GM12878 (cell line): ENCODE results near the gene SATL1. TPM values are rescaled to one million over a fixed set of nuclear protein-coding genes. Genes with fewer than 3 reads are reported as not detected.
"Not testable (repeated sequence)": the region's sequence is repeated elsewhere in the genome, so short reads cannot be mapped to it uniquely, and the experiment has no call there.

ENCODE experiments used
- ATAC-seq: fragments of 200-7000 bp; cut with Tn5 transposase; 3 replicates; pipeline ENCODE4 v1.9.1; 2020; ENCODE audit warnings: mild to moderate bottlenecking, moderate library complexity
- BruUV-seq: library from RNA; stranded (reverse); fragments of 400-500 nt; replicated peaks from 2 replicates; lab custom pipeline; 2021; lab: Mats Ljungman, UMichigan
- CTCF ChIA-PET: fragments of 300-600 bp; sonication (Branson Sonifier 250); formaldehyde crosslinking; extraction: SDS; loops from one replicate; lab custom pipeline; 2021; ENCODE audit warnings: inconsistent platforms; lab: Yijun Ruan, JAX
- POLR2A ChIA-PET: fragments of 350-600 bp; formaldehyde crosslinking; extraction: SDS; loops from one replicate; lab custom pipeline; 2021; ENCODE audit warnings: inconsistent platforms; lab: Charles Lee
- RAD21 ChIA-PET: fragments of 300-600 bp; sonication (Branson Sonifier 250); formaldehyde crosslinking; loops from one replicate; lab custom pipeline; 2023; ENCODE audit warnings: antibody characterized with exemption; ENCODE audit not compliant: unreplicated experiment; lab: Charles Lee
- SMC1A ChIA-PET: fragments of 300-600 bp; sonication (Branson Sonifier 250); formaldehyde crosslinking; loops from one replicate; lab custom pipeline; 2023; ENCODE audit not compliant: unreplicated experiment, uncharacterized antibody; lab: Charles Lee
- DNase-seq: peaks from one replicate; pipeline ENCODE4 v3.0.0-alpha.2; 2011; ENCODE audit warnings: low read depth, low spot score
- FAIRE-seq: peaks from 3 replicates; lab custom pipeline; 2011; peaks lifted over from hg19 to GRCh38; lab: Jason Lieb, UNC
- H2AFZ ChIP-seq: 2 replicates; pipeline ENCODE4 v1.6.0; 2011; ENCODE audit warnings: low read depth, low read length, control low read depth; ENCODE audit not compliant: control insufficient read depth
- H3K27ac ChIP-seq: 2 replicates; pipeline ENCODE4 v1.5.1; 2011; ENCODE audit warnings: control low read depth; ENCODE audit not compliant: control insufficient read depth, insufficient read depth
- H3K27me3 ChIP-seq, 2 experiments: replicated peaks in 1 of 2; 2 replicates each; pipeline versions ENCODE4 v1.6.0 to v1.6.1; 2011; ENCODE audit warnings: low read length in 1 of 2; ENCODE audit not compliant: control insufficient read depth in 2 of 2, insufficient read depth in 2 of 2
- H3K36me3 ChIP-seq, 2 experiments: 2 replicates each; pipeline ENCODE4 v1.5.1; 2011; ENCODE audit warnings: low read length in 1 of 2; ENCODE audit not compliant: control insufficient read depth in 2 of 2, insufficient read depth in 2 of 2
- H3K4me1 ChIP-seq: 2 replicates; pipeline ENCODE4 v1.6.1; 2011; ENCODE audit warnings: mild to moderate bottlenecking, low read length, moderate library complexity, mixed read lengths; ENCODE audit not compliant: control insufficient read depth, insufficient read depth
- H3K4me2 ChIP-seq: 2 replicates; pipeline ENCODE4 v1.6.0; 2011; ENCODE audit warnings: control low read depth; ENCODE audit not compliant: control insufficient read depth, insufficient read depth
- H3K4me3 ChIP-seq: fragments of 200-600 bp; sonication (generic); 2 replicates; pipeline ENCODE4 v1.5.1; 2016
- H3K79me2 ChIP-seq: 2 replicates; pipeline ENCODE4 v1.6.0; 2011; ENCODE audit warnings: low read length; ENCODE audit not compliant: control insufficient read depth, insufficient read depth
- H3K9ac ChIP-seq: 2 replicates; pipeline ENCODE4 v1.8.0; 2011; ENCODE audit warnings: low read length, control low read depth, mixed read lengths; ENCODE audit not compliant: control insufficient read depth, insufficient read depth
- H3K9me3 ChIP-seq: replicated peaks from 3 replicates; pipeline ENCODE4 v1.5.1; 2011; ENCODE audit warnings: mild to moderate bottlenecking, low read length; ENCODE audit not compliant: control insufficient read depth, insufficient read depth
- H4K20me1 ChIP-seq: 2 replicates; pipeline ENCODE4 v1.6.0; 2011; ENCODE audit not compliant: control insufficient read depth, insufficient read depth
- CTCF ChIP-seq, 3 experiments: IDR thresholded peaks in 2 of 3; conservative IDR thresholded peaks in 1 of 3; 2 replicates each; pipeline ENCODE4 v1.5.1; 2011; ENCODE audit warnings: low read depth in 3 of 3, low read length in 3 of 3, mild to moderate bottlenecking in 3 of 3, control low read depth in 2 of 3, moderate library complexity in 2 of 3, inconsistent platforms in 1 of 3, mixed read lengths in 1 of 3; ENCODE audit not compliant: control insufficient read depth in 2 of 3, insufficient read depth in 1 of 3; ENCODE audit errors: extremely low read depth in 1 of 3
- RAD21 ChIP-seq: IDR thresholded peaks from 2 replicates; pipeline ENCODE4 v1.6.1; 2011; ENCODE audit warnings: mild to moderate bottlenecking, low read depth, low read length, moderate library complexity; ENCODE audit not compliant: insufficient read depth
- SMC3 ChIP-seq: IDR thresholded peaks from 2 replicates; pipeline ENCODE4 v1.6.1; 2011; ENCODE audit warnings: low read length, improper control_type of control experiment, borderline replicate concordance
- ZSCAN29 ChIP-seq: fragments of 450-650 bp; IDR thresholded peaks from 2 replicates; pipeline ENCODE4 v1.6.1; 2017; ENCODE audit warnings: mild to moderate bottlenecking, moderate library complexity
- WGBS: methylation state at CpG from one replicate; pipeline ENCODE4 v1.1.6; 2016; ENCODE audit warnings: low lambda C conversion rate; ENCODE audit not compliant: insufficient replicate concordance, insufficient coverage; ENCODE audit errors: missing lambda C conversion rate; 5-methylcytosine and 5-hydroxymethylcytosine counted together
- in situ Hi-C: fragments of 300-500 bp; cut with MboI; formaldehyde crosslinking; loops from 9 replicates; pipeline ENCODE4 v1.14.3; 2018; ENCODE audit warnings: mixed read lengths
- intact Hi-C: fragments of 100-400 bp; cut with micrococcal nuclease; formaldehyde crosslinking; loops from one replicate; pipeline ENCODE4 v1.14.2; 2022; ENCODE audit not compliant: unreplicated experiment
- polyA plus RNA-seq, 11 experiments: library from polyadenylated mRNA; depleted of rRNA in 4 of 11; unstranded in 6 of 11; stranded (reverse) in 5 of 11; fragments of >200 nt; fragmentation: Nextera tagmentation in 4 of 11; fragmentation: Illumina TruSeq in 1 of 11; extraction: Ambion mirVana in 4 of 11; extraction: Trizol in 1 of 11; gene quantifications; 1 replicate in 1 of 11; 2 replicates in 10 of 11; pipeline versions ENCODE4 v1.2.1 to v1.2.3, GENCODE V29; 2011 to 2016; ENCODE audit warnings: inconsistent platforms in 2 of 11, missing spikeins in 2 of 11, low read depth in 1 of 11
- total RNA-seq, 4 experiments: library from RNA; depleted of rRNA in 3 of 4; stranded (reverse); fragments of >200 nt in 3 of 4; fragmentation: Illumina TruSeq in 1 of 4; extraction: Trizol in 1 of 4; gene quantifications; 2 replicates each; pipeline versions ENCODE4 v1.2.1 to v1.2.3, GENCODE V29; 2013 to 2021

SATL1 gene
- total and polyA plus RNA-seq, 10 of the 15 experiments (the other 5 are each of a cell fraction or from before 2014, with no cell fraction given): 0.01 TPM; not detected in 9

DNA sequence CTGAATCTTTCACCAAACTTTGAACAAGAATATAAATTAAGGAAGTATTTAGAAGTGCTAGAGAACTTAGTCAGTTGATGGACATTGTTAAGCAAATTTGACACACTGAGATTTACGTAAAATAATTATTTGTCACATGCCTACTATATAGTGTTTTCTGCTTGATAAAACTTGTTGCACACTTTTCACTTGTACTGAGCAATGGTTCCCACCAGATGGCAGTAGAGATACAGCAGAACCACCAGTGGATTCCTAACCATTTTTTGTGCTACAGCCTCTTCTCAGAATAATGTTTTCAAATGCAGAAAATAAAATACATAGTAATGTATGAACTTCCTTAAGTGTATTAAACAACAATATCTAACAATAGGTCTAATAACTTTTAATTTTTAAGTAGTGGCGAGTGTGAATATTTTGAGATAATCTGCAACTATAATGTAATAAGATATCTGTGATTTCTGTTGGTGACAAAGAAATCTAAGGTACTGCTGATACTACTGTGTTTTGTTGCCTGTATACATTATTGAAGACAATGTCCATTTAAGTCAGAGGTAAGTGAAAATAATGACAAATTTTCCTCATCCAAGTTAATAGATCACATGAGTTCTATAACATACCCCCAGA is 158.7 kb downstream of the SATL1 start:
- ChIA-PET CTCF (interaction anchor here (0.8 to 3.9 kb wide), 16 partner anchors 8 to 461 kb away, joined by 3 to 18 read pairs (median 4); partner anchors contain the start of gene POF1B), POLR2A (no interaction called here), SMC1A (interaction anchor here (0.7 to 2.5 kb wide), 6 partner anchors 19 to 460 kb away, joined by 3 to 8 read pairs (median 4); no protein-coding TSS in a partner anchor), RAD21 (interaction anchor here (0.7 to 1.0 kb wide), 3 partner anchors 7 to 509 kb away, joined by 3 read pairs; no protein-coding TSS in a partner anchor)
- DNase-seq (peak; percentile 8), FAIRE-seq (peak; percentile 94), ATAC-seq (peak; percentile 82)
- Histone ChIP-seq H3K27me3 (no peaks in the 10 kb centered on the region), H3K4me3 (no peak overlapping the region), H3K4me1 (no peaks in the 10 kb centered on the region), H2AFZ (no peak overlapping the region), H3K4me2 (no peak overlapping the region), H3K36me3 (no peaks in the 10 kb centered on the region; a peak in 1 of 4 replicates), H4K20me1 (no peaks in the 10 kb centered on the region), H3K9ac (no peak overlapping the region), H3K79me2 (no peaks in the 10 kb centered on the region), H3K27ac (no peak overlapping the region), H3K9me3 (no peaks in the 10 kb centered on the region)
- intact Hi-C loops: loop anchor here (1.0 kb wide), 1 partner anchor 459 kb away; no protein-coding TSS in a partner anchor
- TF ChIP-seq CTCF (IDR thresholded peaks at IDR 0.05 in 2 of 3, conservative IDR thresholded peaks at IDR 0.05 in 1 of 3; ENCODE audit: control insufficient read depth in 2 of 3, extremely low read depth in 1 of 3, insufficient read depth in 1 of 3, low read depth in 3 of 3, low read length in 3 of 3): peak; percentile 65 to 81 (median 73)
- TF ChIP-seq RAD21: peak; percentile 65
- TF ChIP-seq SMC3: peak; percentile 48; the same call in 1 of the 2 replicates
- TF ChIP-seq ZSCAN29: no peak
- no TSS peak for BruUV-seq
- 38% methylated on average over 2 of the region's 2 CpGs for WGBS
- in situ Hi-C loops: no loop called here

GRCh38 chrX:85077247-85077646 is 166.3 kb downstream of the SATL1 start:
- ATAC-seq, H4K20me1 ChIP-seq, H3K4me1 ChIP-seq, H3K27ac ChIP-seq, FAIRE-seq, SMC1A ChIA-PET, H3K9me3 ChIP-seq, H3K79me2 ChIP-seq, H3K4me2 ChIP-seq, POLR2A ChIA-PET, H3K9ac ChIP-seq, H3K27me3 ChIP-seq, RAD21 ChIA-PET, H3K36me3 ChIP-seq, CTCF ChIA-PET, BruUV-seq, DNase-seq, H2AFZ ChIP-seq, intact Hi-C loops, H3K4me3 ChIP-seq, in situ Hi-C loops: not testable (repeated sequence)
- 42% methylated on average over 1 of the region's 1 CpG for WGBS
